DMS79 treated with DMSO at 0.1 percent for 48 hours (cell line): ENCODE measurements around the gene SPAG8.

Experiments
- DNase-seq: peaks from one replicate; lab custom pipeline; 2025; lab: John Stamatoyannopoulos, UW

The SPAG8 gene

GRCh38 chr9:35810122-35810521 lies 1.9 kb downstream of the SPAG8 start:
- DNase-seq, result no peak

GRCh38 chr9:35808433-35808832 lies 3.6 kb downstream of the SPAG8 start:
- DNase-seq, result no peak

- no peak for DNase-seq
Measured at GRCh38 chr9:35806101-35806500, 6.0 kb downstream of the SPAG8 start.

GRCh38 chr9:35801328-35802128 lies 10.5 kb downstream of the SPAG8 start:
- no peak for DNase-seq

GRCh38 chr9:35800530-35800929 lies 11.5 kb downstream of the SPAG8 start:
- no peak for DNase-seq

- DNase-seq, result no peak
Measured at GRCh38 chr9:35798658-35799374, 13.2 kb downstream of the SPAG8 start.

- DNase-seq, result no peak
Measured at GRCh38 chr9:35797311-35798109, 14.6 kb downstream of the SPAG8 start.

GRCh38 chr9:35795695-35796094 lies 16.4 kb downstream of the SPAG8 start:
- no peak for DNase-seq

- DNase-seq, result no peak
Measured at GRCh38 chr9:35793461-35793860, 18.6 kb downstream of the SPAG8 start.

- DNase-seq, result no peak
Measured at GRCh38 chr9:35792826-35793225, 19.2 kb downstream of the SPAG8 start.

GRCh38 chr9:35792024-35792813 lies 19.8 kb downstream of the SPAG8 start:
- DNase-seq, result no peak

GRCh38 chr9:35791297-35791921 lies 20.7 kb downstream of the SPAG8 start, which contains the start of gene NPR2:
Gene NPR2 (plus strand): TSS chr9:35791591. CDS start chr9:35792409, 818 bp downstream.
- no peak for DNase-seq

GRCh38 chr9:35790385-35791296 lies 21.4 kb downstream of the SPAG8 start:
- peak; percentile 66 for DNase-seq

- DNase-seq, result no peak
Measured at GRCh38 chr9:35790025-35790384, 22.1 kb downstream of the SPAG8 start.

GRCh38 chr9:35789541-35789940 lies 22.5 kb downstream of the SPAG8 start:
- DNase-seq, result no peak

- no peak for DNase-seq
Measured at GRCh38 chr9:35783418-35783817, 28.6 kb downstream of the SPAG8 start.

GRCh38 chr9:35781066-35781465 lies 31.0 kb downstream of the SPAG8 start:
- DNase-seq, result no peak

GRCh38 chr9:35778496-35778895 lies 33.6 kb downstream of the SPAG8 start:
- no peak for DNase-seq

GRCh38 chr9:35776018-35776417 lies 36.0 kb downstream of the SPAG8 start:
- peak; percentile 89 for DNase-seq
